ENCODE measurements around the gene PDZD7.

The PDZD7 gene

GRCh38 chr10:101015582-101015973 is 15.4 kb downstream of the PDZD7 start:
- no peak for DNase-seq

GRCh38 chr10:101014966-101015581 is 15.9 kb downstream of the PDZD7 start:
- peak; percentile 96 for DNase-seq

GRCh38 chr10:101014230-101014884 is 16.6 kb downstream of the PDZD7 start:
- peak; percentile 56 for DNase-seq

GRCh38 chr10:101013365-101013825 is 17.5 kb downstream of the PDZD7 start:
- no peak for DNase-seq

- peak; percentile 95 for DNase-seq
Measured at GRCh38 chr10:101012525-101013364, 18.2 kb downstream of the PDZD7 start.

- no peak for DNase-seq
Measured at GRCh38 chr10:101011517-101012423, 19.2 kb downstream of the PDZD7 start.

- DNase-seq: no peak
Measured at GRCh38 chr10:101010329-101010728, 20.6 kb downstream of the PDZD7 start.

- DNase-seq: no peak
Measured at GRCh38 chr10:101008823-101009423, 22.0 kb downstream of the PDZD7 start.

- no peak for DNase-seq
Measured at GRCh38 chr10:101007915-101008822, 22.8 kb downstream of the PDZD7 start.

GRCh38 chr10:101007099-101007711 is 23.7 kb downstream of the PDZD7 start:
- peak; percentile 49 for DNase-seq

GRCh38 chr10:101006593-101007098 is 24.3 kb downstream of the PDZD7 start:
- DNase-seq: peak; percentile 28

- no peak for DNase-seq
Measured at GRCh38 chr10:101005869-101006567, 24.9 kb downstream of the PDZD7 start.

GRCh38 chr10:101005361-101005760 is 25.6 kb downstream of the PDZD7 start:
- DNase-seq: no peak

GRCh38 chr10:101003639-101004206 is 27.2 kb downstream of the PDZD7 start:
- DNase-seq: no peak

- DNase-seq: no peak
Measured at GRCh38 chr10:101002456-101002855, 28.5 kb downstream of the PDZD7 start.

GRCh38 chr10:101001659-101002035 is 29.3 kb downstream of the PDZD7 start:
- no peak for DNase-seq

GRCh38 chr10:101000915-101001658 is 29.8 kb downstream of the PDZD7 start:
- peak; percentile 90 for DNase-seq

- DNase-seq: peak; percentile 49
Measured at GRCh38 chr10:101000127-101000914, 30.6 kb downstream of the PDZD7 start.

All from HCEC 1CT (cell line).